PC-3 (cell line): Measurements from ENCODE around the gene NEK1. TPM values are rescaled to one million over a fixed set of nuclear protein-coding genes. Genes with fewer than 3 reads are reported as not detected.

ENCODE experiments used
- ATAC-seq: fragments of 200-7000 bp; cut with Tn5 transposase; 2 replicates; pipeline ENCODE4 v1.9.1; 2020; ENCODE audit warnings: mild to moderate bottlenecking, moderate library complexity
- BruUV-seq: library from RNA; stranded (reverse); fragments of 400-500 nt; replicated peaks from 2 replicates; lab custom pipeline; 2021; lab: Mats Ljungman, UMichigan
- CTCF ChIA-PET: fragments of 300-600 bp; sonication (Branson Sonifier 250); formaldehyde crosslinking; loops from one replicate; lab custom pipeline; 2022; ENCODE audit warnings: antibody characterized with exemption; lab: Charles Lee
- POLR2A ChIA-PET: fragments of 300-600 bp; sonication (Branson Sonifier 250); formaldehyde crosslinking; loops from one replicate; lab custom pipeline; 2022; ENCODE audit warnings: antibody characterized with exemption; ENCODE audit not compliant: unreplicated experiment; lab: Charles Lee
- DNase-seq: peaks from one replicate; pipeline ENCODE4 v3.0.0-alpha.2; 2015
- H2AFZ ChIP-seq: fragments of 300-600 bp; sonication (generic); 2 replicates; pipeline ENCODE4 v1.6.0; 2016; ENCODE audit warnings: antibody characterized with exemption, low read length
- H3F3A ChIP-seq: fragments of 300-600 bp; sonication (generic); one replicate; pipeline ENCODE4 v1.6.0; 2017; ENCODE audit warnings: antibody characterized with exemption, low read length, control low read depth, mild to moderate bottlenecking; ENCODE audit not compliant: unreplicated experiment
- H3K27ac ChIP-seq: fragments of 300-600 bp; sonication (generic); 2 replicates; pipeline ENCODE4 v1.5.1; 2016; ENCODE audit warnings: mild to moderate bottlenecking, low read length
- H3K27me3 ChIP-seq: fragments of 300-600 bp; sonication (generic); 2 replicates; pipeline ENCODE4 v1.6.1; 2016; ENCODE audit warnings: low read length, mixed read lengths
- H3K36me3 ChIP-seq: fragments of 300-600 bp; sonication (generic); 2 replicates; pipeline ENCODE4 v1.6.1; 2016; ENCODE audit warnings: low read depth, mixed run types, low read length, mixed read lengths
- H3K4me1 ChIP-seq: fragments of 300-600 bp; sonication (generic); 2 replicates; pipeline ENCODE4 v1.5.1; 2016; ENCODE audit warnings: low read length; ENCODE audit not compliant: insufficient read depth
- H3K4me2 ChIP-seq: fragments of 300-600 bp; sonication (generic); 2 replicates; pipeline ENCODE4 v1.6.0; 2016; ENCODE audit warnings: low read length
- H3K4me3 ChIP-seq: fragments of 300-600 bp; sonication (generic); 2 replicates; pipeline ENCODE4 v1.5.1; 2016; ENCODE audit warnings: mild to moderate bottlenecking, low read length, mixed read lengths
- H3K79me2 ChIP-seq: fragments of 300-600 bp; sonication (generic); 2 replicates; pipeline ENCODE4 v1.6.1; 2017; ENCODE audit warnings: low read length, mixed read lengths
- H3K9ac ChIP-seq: fragments of 300-600 bp; sonication (generic); 2 replicates; pipeline ENCODE4 v1.6.0; 2016; ENCODE audit warnings: mild to moderate bottlenecking, low read length
- H3K9me2 ChIP-seq: fragments of 300-600 bp; sonication (generic); replicated peaks from 2 replicates; pipeline ENCODE4 v1.6.1; 2016; ENCODE audit warnings: mixed run types, low read length, mixed read lengths
- H3K9me3 ChIP-seq: fragments of 300-600 bp; sonication (generic); 2 replicates; pipeline ENCODE4 v1.6.1; 2016; ENCODE audit warnings: low read length, mixed read lengths
- H4K20me1 ChIP-seq: fragments of 300-600 bp; sonication (generic); 2 replicates; pipeline ENCODE4 v1.6.1; 2016; ENCODE audit warnings: low read length, mixed read lengths
- CTCF ChIP-seq: fragments of 300-600 bp; sonication (generic); conservative IDR thresholded peaks from 2 replicates; pipeline ENCODE4 v1.5.1; 2017; ENCODE audit warnings: antibody characterized with exemption, low read depth, mild to moderate bottlenecking, low read length
- EZH2 ChIP-seq: fragments of 300-600 bp; sonication (generic); IDR thresholded peaks from one replicate; pipeline ENCODE4 v1.6.1; 2017; ENCODE audit warnings: antibody characterized with exemption, mild to moderate bottlenecking, low read length; ENCODE audit not compliant: unreplicated experiment
- EZH2phosphoT487 ChIP-seq: fragments of 300-600 bp; sonication (generic); IDR thresholded peaks from 2 replicates; pipeline ENCODE4 v1.6.1; 2018; ENCODE audit warnings: mild to moderate bottlenecking, antibody characterized with exemption, low read length, borderline replicate concordance
- intact Hi-C: fragments of 100-400 bp; cut with micrococcal nuclease; formaldehyde crosslinking; loops from 2 replicates; pipeline ENCODE4 v1.9.0; 2023
- total RNA-seq: library from RNA; depleted of rRNA; stranded (reverse); fragments of >200 nt; gene quantifications from 2 replicates; pipeline ENCODE4 v1.2.3, GENCODE V29; 2014

NEK1 gene
- total RNA-seq, 1 experiment from 2014 or later = 4.3 TPM

DNA sequence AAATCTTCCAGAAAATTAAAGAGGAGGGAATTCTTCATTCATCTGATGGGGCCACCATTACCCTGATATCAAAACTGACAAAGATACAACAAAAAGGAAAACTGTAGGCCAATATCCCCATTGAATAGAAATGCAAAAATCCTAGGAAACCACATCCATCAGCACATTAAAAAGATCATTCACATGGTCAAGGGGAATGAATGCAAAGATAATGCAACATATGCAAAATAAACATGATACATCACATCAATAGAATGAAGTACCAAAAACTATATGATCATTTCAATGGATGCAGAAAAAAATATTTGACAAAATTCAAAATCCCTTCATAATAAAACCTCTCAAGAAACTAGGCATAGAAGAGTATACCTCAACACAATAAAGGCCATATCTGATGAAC is 232.7 kb downstream of the NEK1 start:
- DNase-seq (no peak), ATAC-seq (no peak)
- H3K4me2 ChIP-seq = no peak overlapping the region
- intact Hi-C loops = no loop called here
- peaks cover 16% of the 10 kb centered on the region for H3K4me1 ChIP-seq
- no peak overlapping the region for H2AFZ ChIP-seq
- H3K79me2 ChIP-seq = no peaks in the 10 kb centered on the region
- TF ChIP-seq EZH2phosphoT487 = no peak
- no peak for TF ChIP-seq EZH2
- TF ChIP-seq CTCF = no peak
- H3K27me3 ChIP-seq = no peaks in the 10 kb centered on the region
- BruUV-seq = no TSS peak
- ChIA-PET POLR2A (no interaction called here), CTCF (no interaction called here)
- no peaks in the 10 kb centered on the region for H3K9me2 ChIP-seq
- H3K36me3 ChIP-seq = no peaks in the 10 kb centered on the region; the same call in 1 of the 2 replicates
- H3K9ac ChIP-seq = no peak overlapping the region
- no peaks in the 10 kb centered on the region for H4K20me1 ChIP-seq
- H3K27ac ChIP-seq = no peak overlapping the region
- H3K4me3 ChIP-seq = no peak overlapping the region
- H3K9me3 ChIP-seq = peaks cover 17% of the 10 kb centered on the region
- no peaks in the 10 kb centered on the region for H3F3A ChIP-seq

GRCh38 chr4:169377367-169377766 is 235.0 kb downstream of the NEK1 start:
- ChIA-PET CTCF (no interaction called here), POLR2A (no interaction called here)
- ATAC-seq = no peak
- Histone ChIP-seq H3K9ac (no peak overlapping the region), H3K9me3 (peaks cover 17% of the 10 kb centered on the region), H3K27ac (no peak overlapping the region), H3K9me2 (no peaks in the 10 kb centered on the region), H3K4me2 (no peak overlapping the region), H3K36me3 (no peaks in the 10 kb centered on the region; the same call in 1 of the 2 replicates), H3K27me3 (no peaks in the 10 kb centered on the region), H3K4me3 (no peak overlapping the region), H4K20me1 (no peaks in the 10 kb centered on the region), H2AFZ (no peak overlapping the region), H3K4me1 (no peaks in the 10 kb centered on the region), H3K79me2 (no peaks in the 10 kb centered on the region), H3F3A (no peaks in the 10 kb centered on the region)
- intact Hi-C loops = no loop called here
- no TSS peak for BruUV-seq
- no peak for TF ChIP-seq EZH2phosphoT487
- no peak for TF ChIP-seq EZH2
- no peak for TF ChIP-seq CTCF
- no peak for DNase-seq

DNA sequence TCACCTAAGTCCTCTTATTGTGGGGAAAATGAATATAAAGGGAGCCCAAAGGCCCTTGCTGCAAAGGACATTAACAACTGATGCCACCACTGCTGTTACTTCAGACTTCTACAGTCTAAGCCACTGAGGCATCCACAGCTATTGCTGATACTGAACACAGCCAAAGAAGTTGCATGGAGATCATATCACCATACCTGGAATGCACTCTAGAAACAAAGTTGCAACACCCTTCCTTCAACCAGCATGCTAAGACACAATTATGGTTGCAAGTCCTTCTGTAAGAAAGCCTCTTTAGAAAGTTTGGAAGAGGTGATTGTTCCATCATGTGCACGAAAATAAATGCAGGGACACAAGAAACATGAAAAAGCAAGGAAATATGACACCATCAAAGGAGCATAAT is 236.0 kb downstream of the NEK1 start:
- Histone ChIP-seq H3K4me1 (no peaks in the 10 kb centered on the region), H3K9me3 (peaks cover 17% of the 10 kb centered on the region), H3K27me3 (no peaks in the 10 kb centered on the region), H4K20me1 (no peaks in the 10 kb centered on the region), H2AFZ (no peak overlapping the region), H3K79me2 (no peaks in the 10 kb centered on the region), H3K4me3 (no peak overlapping the region), H3K9ac (no peak overlapping the region), H3K4me2 (no peak overlapping the region), H3K27ac (no peak overlapping the region), H3F3A (no peaks in the 10 kb centered on the region), H3K9me2 (no peaks in the 10 kb centered on the region), H3K36me3 (no peaks in the 10 kb centered on the region; the same call in 1 of the 2 replicates)
- CTCF ChIA-PET = no interaction called here
- POLR2A ChIA-PET = no interaction called here
- ATAC-seq = no peak
- intact Hi-C loops = no loop called here
- BruUV-seq = no TSS peak
- DNase-seq = no peak
- TF ChIP-seq EZH2phosphoT487 (no peak), CTCF (no peak), EZH2 (no peak)
